Kasumi-1 (cell line): ENCODE data around the gene EFR3B.
"Not testable (repeated sequence)": the region's sequence is repeated elsewhere in the genome, so short reads cannot be mapped to it uniquely, and the experiment has no call there.

ENCODE experiments used
- DNase-seq, 2 experiments: peaks; one replicate each; lab custom pipeline; 2025; lab: John Stamatoyannopoulos, UW

EFR3B gene

DNA sequence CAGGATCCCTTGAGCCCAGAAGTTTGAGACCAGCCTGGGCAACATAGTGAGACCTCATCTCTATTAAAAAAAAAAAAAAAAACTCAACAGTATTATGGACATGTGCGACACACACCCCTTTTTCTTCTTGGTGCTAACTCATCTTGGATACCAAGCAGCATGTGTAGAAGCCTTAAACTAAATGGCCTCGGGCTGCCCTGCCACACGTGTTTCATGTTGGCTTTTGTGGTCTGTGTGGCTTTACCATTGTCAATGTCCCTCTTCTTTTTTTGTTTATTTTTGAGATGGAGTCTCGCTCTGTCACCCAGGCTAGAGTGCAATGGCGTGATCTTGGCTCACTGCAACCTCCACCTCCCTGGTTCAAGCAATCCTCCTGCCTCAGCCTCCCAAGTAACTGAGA lies 109.1 kb downstream of the EFR3B start:
- DNase-seq, result not testable (repeated sequence)

DNA sequence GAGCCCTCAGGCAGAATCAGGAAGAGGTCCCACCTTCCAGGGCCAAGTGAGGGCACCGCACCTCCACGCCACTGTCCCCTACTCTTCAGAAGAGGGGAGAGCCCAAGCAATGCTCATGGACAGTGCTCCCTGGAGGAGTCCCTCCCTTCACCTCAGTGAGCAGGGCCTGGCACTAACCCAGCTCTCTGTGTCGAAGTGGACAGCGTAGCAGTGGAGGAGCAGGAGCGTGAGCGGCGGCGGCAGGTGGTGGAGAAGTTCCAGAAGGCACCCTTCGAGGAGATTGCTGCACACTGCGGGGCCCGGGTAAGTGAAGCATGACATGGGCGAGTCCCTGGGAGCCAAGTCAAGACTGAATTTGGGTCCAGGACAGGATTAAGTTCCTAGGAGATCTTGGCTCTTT lies 109.8 kb downstream of the EFR3B start:
- no peak for DNase-seq

GRCh38 chr2:25155401-25155800 lies 113.5 kb downstream of the EFR3B start:
- no peak for DNase-seq

- no peak for DNase-seq
These were observed 116.4 kb downstream of the EFR3B start for GRCh38 chr2:25158096-25158852.

DNA sequence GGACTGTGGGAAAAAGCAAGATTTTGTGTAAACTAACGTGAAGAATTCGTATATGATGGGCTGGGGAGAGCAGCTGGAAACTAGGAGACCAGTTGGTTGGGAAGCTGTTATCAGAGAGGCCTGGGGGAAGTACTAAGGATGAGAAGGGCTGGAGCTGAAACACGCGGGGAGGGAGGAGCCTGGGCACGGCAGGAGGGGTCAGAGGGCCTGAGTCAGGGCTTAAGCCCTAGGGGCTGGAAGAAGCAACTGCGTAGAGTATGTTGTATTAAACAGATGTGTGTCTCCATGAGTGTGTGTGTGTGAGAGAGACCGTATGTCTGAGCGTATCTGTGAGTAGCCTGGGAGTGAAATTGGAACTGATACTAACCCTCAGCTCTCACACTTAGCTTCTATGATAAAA lies 118.1 kb downstream of the EFR3B start:
- no peak for DNase-seq

DNA sequence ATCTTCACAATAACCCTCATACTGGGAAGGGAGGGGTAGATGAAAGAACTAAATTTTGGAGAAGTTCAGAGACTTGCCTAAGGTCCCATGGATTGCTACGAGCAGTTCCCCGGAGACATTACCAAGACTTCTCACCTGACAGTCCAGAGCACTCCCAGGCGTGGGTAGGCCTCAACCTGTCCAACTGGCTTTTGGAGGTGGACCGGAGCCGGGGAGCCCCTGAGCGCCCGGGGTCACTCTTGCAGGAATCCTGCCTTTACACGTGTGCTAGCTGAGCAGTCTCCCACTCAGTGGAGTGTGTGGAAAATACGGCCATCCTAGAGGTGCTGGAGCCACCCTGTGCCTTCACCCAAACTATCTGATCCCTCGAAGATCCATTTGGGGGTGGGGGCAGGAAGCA lies 118.5 kb downstream of the EFR3B start:
- DNase-seq, result no peak

DNA sequence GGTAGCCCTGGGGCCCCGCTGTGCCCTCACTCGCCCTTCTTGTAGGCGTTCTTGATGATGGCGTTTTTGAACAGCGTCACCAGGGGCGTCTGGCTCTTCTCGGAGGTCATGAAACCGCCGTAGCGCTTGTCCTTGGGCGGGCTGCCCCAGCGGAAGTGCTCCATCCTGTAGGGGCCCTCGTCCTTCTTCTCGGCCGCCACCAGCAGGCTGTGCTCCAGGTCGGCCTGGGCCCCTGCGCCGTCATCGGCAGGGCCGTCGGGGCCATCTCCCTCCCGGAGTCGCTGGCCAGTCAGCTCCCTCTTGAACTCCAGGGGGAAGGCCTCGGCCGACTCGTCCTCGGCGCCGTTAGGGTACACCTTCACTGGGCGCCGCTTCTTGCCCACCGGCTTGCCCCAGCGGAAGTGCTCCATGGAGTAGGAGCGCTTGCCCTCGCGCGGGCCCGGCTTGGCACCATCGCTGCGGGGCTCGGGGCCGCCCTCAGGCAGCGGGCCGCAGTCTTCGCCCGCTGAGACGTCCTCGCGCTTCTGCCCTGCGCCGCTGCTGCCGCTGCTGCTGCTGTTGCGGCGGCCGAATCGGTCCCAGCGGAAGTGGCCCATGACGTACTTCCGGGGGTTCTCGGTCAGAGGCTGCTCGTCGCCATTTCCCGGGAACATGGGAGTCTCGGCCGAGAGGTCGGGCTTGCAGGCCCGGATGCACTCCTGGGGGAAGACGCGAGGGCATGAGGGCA lies 119.3 kb downstream of the EFR3B start:
- DNase-seq, result no peak

DNA sequence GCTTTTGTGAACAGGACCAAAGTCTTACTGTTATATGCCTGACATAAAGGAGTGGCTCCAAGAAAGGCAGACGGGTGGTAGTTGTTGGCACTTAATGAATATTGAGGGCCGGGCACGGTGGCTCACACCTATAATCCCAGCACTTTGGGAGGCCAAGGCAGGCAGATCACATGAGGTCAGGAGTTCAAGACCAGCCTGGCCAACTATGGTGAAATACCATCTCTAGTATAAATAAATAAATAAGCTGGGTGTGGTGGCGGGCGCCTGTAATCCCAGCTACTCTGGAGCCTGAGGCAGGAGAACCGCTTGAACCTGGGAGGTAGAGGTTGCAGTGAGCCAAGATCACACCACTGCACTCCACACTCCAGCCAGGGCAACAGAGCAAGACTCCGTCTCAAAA lies 120.2 kb downstream of the EFR3B start:
- DNase-seq, result not testable (repeated sequence)

DNA sequence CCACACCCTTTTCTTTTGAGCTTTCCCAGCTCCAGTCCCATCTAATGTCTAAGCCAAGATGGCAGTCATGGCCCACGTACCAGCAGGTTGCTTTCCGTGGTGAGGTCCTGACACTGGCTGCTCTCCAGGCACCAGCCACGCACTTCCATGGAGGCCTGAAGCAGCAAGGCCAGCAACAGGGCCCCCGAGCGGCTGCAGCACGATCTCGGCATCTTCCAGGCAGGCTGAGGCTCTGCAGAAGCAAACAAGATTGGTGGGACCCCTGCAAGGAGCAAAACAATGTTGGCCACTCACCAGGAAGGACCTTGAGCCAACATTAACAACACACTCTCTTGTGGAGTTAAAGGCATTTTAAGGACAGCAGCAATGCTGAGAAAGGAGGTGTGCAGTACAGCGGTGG lies 122.7 kb downstream of the EFR3B start:
- no peak for DNase-seq

GRCh38 chr2:25165992-25166875 lies 124.4 kb downstream of the EFR3B start:
- peak; percentile 17 to 22 for DNase-seq

GRCh38 chr2:25168256-25169072 lies 126.6 kb downstream of the EFR3B start, which contains the start of gene POMC:
TSS of gene POMC (minus strand) at chr2:25168580. CDS start at chr2:25164772, 3,808 bp downstream.
- peak; percentile 26 to 41 for DNase-seq

DNA sequence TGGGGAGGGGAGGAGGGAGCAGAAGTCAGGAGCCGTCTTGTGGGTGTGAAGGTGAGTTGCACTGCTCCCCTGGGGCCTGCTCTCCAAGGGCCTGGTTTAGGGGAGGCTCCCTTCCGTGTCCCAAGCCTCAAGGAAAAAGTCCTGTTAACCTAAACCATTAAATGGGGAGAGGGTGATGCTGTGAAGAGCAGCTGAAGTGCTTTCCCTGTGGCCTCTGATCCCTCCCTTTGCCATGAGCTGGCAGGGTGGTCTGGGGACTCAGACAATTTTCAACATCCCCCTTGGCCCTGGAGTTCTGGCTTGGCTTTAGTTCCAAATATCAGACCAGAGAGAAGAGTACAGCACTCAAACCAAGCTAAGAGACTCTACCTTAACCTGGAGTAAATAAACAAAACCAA lies 127.2 kb downstream of the EFR3B start:
- no peak for DNase-seq

- no peak for DNase-seq
These were observed 129.0 kb downstream of the EFR3B start for GRCh38 chr2:25170888-25171287.

DNA sequence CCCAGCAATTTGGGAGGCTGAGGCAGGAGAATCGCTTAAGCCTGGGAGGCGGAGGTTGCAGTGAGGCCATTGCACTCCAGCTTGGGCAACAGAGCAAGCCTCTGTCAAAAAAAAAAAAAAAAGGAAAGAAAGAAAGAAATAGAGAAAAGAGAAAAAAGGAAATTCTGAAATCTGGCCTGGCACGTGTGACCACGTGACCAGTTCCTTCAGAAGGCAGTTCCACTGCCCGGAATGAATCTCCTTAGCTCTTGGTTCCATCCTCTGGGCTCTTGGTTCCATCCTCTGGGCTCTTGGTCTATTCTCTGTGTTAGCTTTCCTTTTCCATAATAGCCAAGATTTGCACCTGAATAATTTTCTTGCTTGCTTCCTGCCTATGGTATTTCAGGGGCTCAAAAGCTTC lies 131.8 kb downstream of the EFR3B start:
- DNase-seq, result no peak

- DNase-seq, result no peak
These were observed 132.5 kb downstream of the EFR3B start for GRCh38 chr2:25174192-25174861.

GRCh38 chr2:25176138-25176537 lies 134.3 kb downstream of the EFR3B start:
- peak; percentile 17 to 55 for DNase-seq

- no peak for DNase-seq
These were observed 134.8 kb downstream of the EFR3B start for GRCh38 chr2:25176541-25177181.

DNA sequence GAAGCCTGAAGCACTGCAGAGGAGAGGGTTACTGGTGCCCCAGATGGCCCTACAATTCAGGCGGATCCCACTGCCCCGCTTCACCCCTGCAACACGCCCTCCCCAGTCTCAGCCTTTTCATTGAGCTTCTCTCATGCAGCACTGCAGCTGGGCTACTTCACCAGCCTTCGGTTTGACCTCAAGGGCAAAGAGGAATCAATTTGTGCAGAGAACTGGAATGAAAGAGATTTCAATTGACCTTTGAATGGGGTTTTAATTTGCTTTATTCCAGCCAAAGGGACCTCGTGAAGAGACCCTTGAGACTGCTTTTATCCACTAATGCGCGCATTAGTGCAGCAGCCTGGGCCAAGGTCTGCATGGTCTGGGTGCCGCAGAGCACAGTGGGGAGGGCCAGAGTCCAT lies 135.3 kb downstream of the EFR3B start:
- no peak for DNase-seq

DNA sequence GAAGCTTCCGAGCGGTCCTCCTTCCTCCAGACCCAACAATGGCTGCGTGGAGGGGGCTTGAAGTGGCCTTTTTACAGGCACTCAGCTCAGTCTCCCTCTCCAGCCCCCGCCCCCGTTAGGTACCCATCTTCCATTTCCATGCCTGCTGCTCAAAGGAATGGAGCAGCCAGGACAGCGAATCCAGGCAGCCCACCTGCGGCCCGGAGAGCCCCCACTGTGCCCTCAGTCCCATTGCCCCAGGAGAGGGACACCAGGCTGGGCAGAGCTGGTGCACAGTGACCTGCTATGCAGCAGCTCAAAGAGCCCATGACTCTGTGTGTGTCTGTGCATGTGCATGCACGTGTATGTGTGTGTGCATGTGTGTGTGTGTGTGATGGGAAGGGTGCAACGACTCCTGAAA lies 137.1 kb downstream of the EFR3B start:
- no peak for DNase-seq

- no peak for DNase-seq
These were observed 142.4 kb downstream of the EFR3B start for GRCh38 chr2:25184254-25184653.
